ENCODE measurements around the gene SLC5A8. TPM values are rescaled to one million over a fixed set of nuclear protein-coding genes. Genes with fewer than 3 reads are reported as not detected.

SLC5A8 gene
- total and polyA plus RNA-seq, 9 of the 15 experiments (the other 6 are each of a cell fraction or from before 2014, with no cell fraction given), result not detected

- Histone ChIP-seq H3K4me2 (ENCODE audit: insufficient read depth, low read length) (no peak overlapping the region), H3K4me3 (no peak overlapping the region), H3K27ac (ENCODE audit: extremely low read depth, low read depth, low read length) (no peak overlapping the region), H3K36me3 (ENCODE audit: control insufficient read depth, insufficient read depth, low read length) (no peaks in the 10 kb centered on the region), H3K9me3 (replicated peaks; ENCODE audit: control insufficient read depth, insufficient read depth, low read depth, low read length) (no peaks in the 10 kb centered on the region), H2AFZ (ENCODE audit: low read depth, low read length) (no peak overlapping the region), H3K27me3 (ENCODE audit: control insufficient read depth in 2 of 2, insufficient read depth in 2 of 2, low read length in 2 of 2) (no peaks in the 10 kb centered on the region; a peak in 2 of 5 replicates), H4K20me1 (replicated peaks; ENCODE audit: control insufficient read depth, insufficient read depth, low read length) (no peaks in the 10 kb centered on the region), H3K79me2 (ENCODE audit: control insufficient read depth, insufficient read depth, low read length) (no peaks in the 10 kb centered on the region), H3K4me1 (replicated peaks in 1 of 2; ENCODE audit: control insufficient read depth in 2 of 2, insufficient read depth in 2 of 2, low read length in 2 of 2) (no peaks in the 10 kb centered on the region), H3K9me1 (ENCODE audit: control insufficient read depth, insufficient read depth, low read length) (no peaks in the 10 kb centered on the region), H3K9ac (ENCODE audit: insufficient read depth in 1 of 2, low read depth in 2 of 2, low read length in 2 of 2) (no peak overlapping the region)
- CTCF ChIA-PET (ENCODE audit: low intra/inter-chr PET ratio), result no interaction called here
- BruUV-seq (replicated peaks), result no TSS peak
- no peak for ATAC-seq
- 0% methylated on average over 2 of the region's 2 CpGs for WGBS (ENCODE audit: insufficient coverage, low coverage, missing lambda C conversion rate)
- POLR2A ChIA-PET, result no interaction called here
- no peak for DNase-seq (ENCODE audit: extremely low read depth in 1 of 4, low spot score in 3 of 4)
- intact Hi-C loops (cut with micrococcal nuclease) (no loop called here), in situ Hi-C loops (cut with MboI) (no loop called here)
- TF ChIP-seq PCBP2 (IDR thresholded peaks at IDR 0.05; ENCODE audit: low read depth, low read length, poor library complexity, severe bottlenecking), result no peak
- TF ChIP-seq ZBTB43 (CRISPR knock-in tag; IDR thresholded peaks at IDR 0.05), result no peak
- TF ChIP-seq HNRNPK (IDR thresholded peaks at IDR 0.05; ENCODE audit: low read depth, low read length, poor library complexity, severe bottlenecking), result no peak
- TF ChIP-seq CC2D1A (IDR thresholded peaks at IDR 0.05), result no peak
- 0 out of 2 replicates have a peak, but pooled peaks have one; percentile 14 for TF ChIP-seq CEBPB (tag; IDR thresholded peaks at IDR 0.05)
- TF ChIP-seq SPI1 (IDR thresholded peaks at IDR 0.05; ENCODE audit: borderline replicate concordance, low read depth, low read length), result 0 out of 2 replicates have a peak, but pooled peaks have one; percentile 25
- no peak for TF ChIP-seq ZNF395 (CRISPR knock-in tag; IDR thresholded peaks at IDR 0.05)
- no peak for TF ChIP-seq AFF1 (IDR thresholded peaks at IDR 0.05; ENCODE audit: low read depth in 1 of 2, partially characterized antibody in 2 of 2)
- FAIRE-seq, result no peak
Measured at GRCh38 chr12:101186291-101186690, 23.7 kb downstream of the SLC5A8 start.
